Measurements from ENCODE around the gene CHKB.

Gene CHKB

DNA sequence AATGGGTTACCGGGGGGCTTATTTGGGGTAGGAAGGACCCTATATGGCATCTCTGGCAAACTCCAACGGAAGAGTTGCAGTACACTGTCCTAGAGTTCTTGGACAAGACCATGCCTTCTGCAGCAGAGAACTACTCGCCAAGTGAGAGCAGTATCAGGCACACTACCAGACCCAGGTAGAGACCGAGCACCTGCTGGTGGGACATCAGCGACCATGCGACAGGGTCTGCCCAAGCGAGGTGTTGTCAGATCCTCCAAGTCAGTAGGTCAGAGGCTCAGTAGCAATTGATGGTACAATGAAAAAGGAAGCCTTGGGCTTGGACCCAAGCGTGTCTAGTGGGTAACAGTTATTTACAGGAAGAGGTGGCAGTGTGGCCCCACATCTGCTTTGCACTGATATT, 3.1 kb upstream of the CHKB start:
- H3K4me3 ChIP-seq (ENCODE audit: low read length): no peak overlapping the region
- no peak for DNase-seq (ENCODE audit: low read depth)
- TF ChIP-seq, protein P1, sequence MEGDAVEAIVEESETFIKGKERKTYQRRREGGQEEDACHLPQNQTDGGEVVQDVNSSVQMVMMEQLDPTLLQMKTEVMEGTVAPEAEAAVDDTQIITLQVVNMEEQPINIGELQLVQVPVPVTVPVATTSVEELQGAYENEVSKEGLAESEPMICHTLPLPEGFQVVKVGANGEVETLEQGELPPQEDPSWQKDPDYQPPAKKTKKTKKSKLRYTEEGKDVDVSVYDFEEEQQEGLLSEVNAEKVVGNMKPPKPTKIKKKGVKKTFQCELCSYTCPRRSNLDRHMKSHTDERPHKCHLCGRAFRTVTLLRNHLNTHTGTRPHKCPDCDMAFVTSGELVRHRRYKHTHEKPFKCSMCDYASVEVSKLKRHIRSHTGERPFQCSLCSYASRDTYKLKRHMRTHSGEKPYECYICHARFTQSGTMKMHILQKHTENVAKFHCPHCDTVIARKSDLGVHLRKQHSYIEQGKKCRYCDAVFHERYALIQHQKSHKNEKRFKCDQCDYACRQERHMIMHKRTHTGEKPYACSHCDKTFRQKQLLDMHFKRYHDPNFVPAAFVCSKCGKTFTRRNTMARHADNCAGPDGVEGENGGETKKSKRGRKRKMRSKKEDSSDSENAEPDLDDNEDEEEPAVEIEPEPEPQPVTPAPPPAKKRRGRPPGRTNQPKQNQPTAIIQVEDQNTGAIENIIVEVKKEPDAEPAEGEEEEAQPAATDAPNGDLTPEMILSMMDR (conservative IDR thresholded peaks at IDR 0.05; ENCODE audit: low read length): no peak

DNA sequence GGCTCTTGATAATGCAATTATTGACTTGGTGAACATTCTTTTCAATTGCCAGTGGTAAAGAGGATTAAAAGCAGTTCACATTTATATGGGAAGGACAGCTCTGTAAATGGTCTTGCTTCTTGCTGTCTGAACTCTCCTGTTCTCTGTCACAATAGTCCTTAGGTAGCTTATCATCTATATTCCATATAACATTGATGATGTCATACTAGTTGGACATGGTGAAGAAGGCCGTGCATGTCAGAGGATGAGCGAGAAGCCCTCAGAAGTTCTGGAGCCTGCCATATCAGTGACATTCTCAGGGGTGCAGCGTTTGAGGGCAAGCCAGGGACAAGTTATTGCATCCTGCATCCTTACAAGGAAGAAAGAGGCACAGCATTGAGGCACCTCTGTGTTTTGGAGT, 2.6 kb upstream of the CHKB start:
- no peak overlapping the region for H3K4me3 ChIP-seq (ENCODE audit: low read length)
- DNase-seq (ENCODE audit: low read depth): no peak
- TF ChIP-seq, protein P1 (conservative IDR thresholded peaks at IDR 0.05; ENCODE audit: low read length): no peak

DNA sequence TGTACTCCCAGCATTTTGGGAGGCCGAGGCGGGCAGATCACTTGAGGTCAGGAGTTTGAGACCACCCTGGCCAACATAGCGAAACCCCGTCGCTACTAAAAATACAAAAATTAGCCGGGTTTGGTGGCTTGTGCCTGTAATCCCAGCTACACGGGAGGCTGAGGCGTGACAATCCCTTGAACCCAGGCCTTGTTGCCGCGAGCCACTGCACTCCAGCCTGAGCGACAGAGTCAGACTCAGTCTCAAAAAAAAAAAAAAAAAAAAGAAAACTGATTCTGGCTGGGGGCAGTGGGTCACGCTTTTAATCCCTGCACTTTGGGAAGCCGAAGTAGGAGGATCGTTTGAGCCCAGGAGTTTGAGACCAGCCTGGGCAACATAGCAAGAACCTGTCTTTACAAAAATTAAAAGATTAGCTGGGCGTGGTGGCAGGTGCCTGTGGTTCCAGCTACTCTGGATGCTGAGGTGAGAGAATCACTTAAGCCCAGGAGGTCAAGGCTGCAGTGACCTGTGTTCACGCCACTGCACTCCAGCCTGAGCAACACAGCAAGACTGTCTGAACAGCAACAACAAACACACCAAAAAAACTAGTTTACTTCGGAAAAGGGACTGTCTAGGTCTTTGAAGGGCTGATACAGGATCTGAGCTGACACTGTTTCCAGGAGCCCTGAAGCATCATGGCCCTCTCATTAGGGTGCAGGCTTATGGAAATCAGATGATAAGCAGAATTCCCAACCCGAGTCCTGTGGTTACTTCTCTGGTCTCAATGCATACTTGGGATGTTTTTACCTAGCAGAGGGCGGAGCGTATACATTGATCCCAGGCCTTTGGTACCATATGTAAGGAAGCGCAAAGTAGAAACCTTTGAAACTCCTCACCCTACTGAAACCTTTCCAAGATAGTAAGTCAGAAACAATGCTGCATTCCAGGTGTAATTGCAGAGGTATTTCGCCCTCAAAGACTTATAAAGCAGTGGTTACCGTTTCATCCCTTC, 1.8 kb upstream of the CHKB start:
- TF ChIP-seq, protein P1 (conservative IDR thresholded peaks at IDR 0.05; ENCODE audit: low read length): no peak
- no peak for DNase-seq (ENCODE audit: low read depth)
- H3K4me3 ChIP-seq (ENCODE audit: low read length): no peak overlapping the region; the same call in 1 of the 2 replicates

DNA sequence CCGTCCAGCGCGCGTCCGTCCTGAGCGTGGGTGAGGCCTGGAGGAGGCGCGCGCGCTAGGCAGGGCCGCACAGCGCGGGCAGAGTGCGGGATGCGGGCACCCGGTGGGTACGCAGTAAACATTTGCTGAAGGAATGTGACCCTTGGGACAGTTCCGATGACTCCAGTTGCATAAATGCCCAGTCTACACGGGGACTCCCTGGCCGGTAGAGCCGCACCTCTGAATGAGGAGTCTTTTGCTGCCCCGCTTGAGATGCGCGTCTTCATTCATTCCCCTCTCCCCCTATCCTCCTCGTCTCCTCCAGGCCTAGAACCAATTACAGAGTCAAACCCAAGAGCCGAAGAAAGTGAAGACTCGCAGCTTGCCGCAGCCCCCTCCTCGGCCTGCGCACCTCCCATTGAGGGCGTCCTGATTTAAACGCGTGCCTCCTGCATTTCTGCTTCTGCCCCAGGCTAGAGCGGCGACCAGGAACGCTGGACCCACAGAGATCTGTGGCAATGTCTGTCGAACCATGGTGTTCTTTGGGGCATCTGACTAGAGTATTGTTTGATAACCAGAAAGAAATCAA, 729 bp upstream of the CHKB start:
- TF ChIP-seq, protein P1 (conservative IDR thresholded peaks at IDR 0.05; ENCODE audit: low read length): no peak
- DNase-seq (ENCODE audit: low read depth): no peak

DNA sequence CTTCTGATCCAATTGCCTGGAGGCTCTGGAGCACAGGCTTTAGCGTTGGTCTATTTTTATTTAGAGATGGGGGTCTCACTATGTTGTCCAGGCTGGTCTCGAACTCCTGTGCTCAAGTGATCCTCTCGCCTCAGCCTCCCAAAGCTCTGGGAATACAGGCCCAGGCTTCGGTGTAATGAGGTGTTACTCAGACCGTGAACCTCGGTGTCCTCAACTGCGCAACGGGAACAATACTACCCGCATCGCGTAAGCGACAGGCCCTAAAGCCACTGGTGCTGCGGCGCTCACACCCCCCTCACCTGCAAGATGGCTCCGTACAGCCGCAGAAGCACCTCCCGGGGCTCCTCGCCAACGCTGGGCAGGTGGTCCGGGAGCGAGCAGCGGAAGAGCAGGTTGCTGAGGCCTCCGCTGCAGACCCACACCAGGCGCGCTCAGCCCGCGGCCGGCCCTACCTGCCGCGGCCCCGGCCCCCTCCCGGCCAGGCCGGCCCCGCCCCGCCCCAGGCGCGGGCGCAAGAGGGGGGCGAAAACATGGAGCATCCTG, 628 bp downstream of the CHKB start:
- TF ChIP-seq, protein P1 (conservative IDR thresholded peaks at IDR 0.05; ENCODE audit: low read length): no peak
- peak overlapping the region; percentile 85 for H3K4me3 ChIP-seq (ENCODE audit: low read length)
- DNase-seq (ENCODE audit: low read depth): peak; percentile 18

More for the DNA sequence above, 729 bp upstream of the CHKB start:
- H3K4me3 ChIP-seq (ENCODE audit: low read length): peak overlapping the region; percentile 79

DNA sequence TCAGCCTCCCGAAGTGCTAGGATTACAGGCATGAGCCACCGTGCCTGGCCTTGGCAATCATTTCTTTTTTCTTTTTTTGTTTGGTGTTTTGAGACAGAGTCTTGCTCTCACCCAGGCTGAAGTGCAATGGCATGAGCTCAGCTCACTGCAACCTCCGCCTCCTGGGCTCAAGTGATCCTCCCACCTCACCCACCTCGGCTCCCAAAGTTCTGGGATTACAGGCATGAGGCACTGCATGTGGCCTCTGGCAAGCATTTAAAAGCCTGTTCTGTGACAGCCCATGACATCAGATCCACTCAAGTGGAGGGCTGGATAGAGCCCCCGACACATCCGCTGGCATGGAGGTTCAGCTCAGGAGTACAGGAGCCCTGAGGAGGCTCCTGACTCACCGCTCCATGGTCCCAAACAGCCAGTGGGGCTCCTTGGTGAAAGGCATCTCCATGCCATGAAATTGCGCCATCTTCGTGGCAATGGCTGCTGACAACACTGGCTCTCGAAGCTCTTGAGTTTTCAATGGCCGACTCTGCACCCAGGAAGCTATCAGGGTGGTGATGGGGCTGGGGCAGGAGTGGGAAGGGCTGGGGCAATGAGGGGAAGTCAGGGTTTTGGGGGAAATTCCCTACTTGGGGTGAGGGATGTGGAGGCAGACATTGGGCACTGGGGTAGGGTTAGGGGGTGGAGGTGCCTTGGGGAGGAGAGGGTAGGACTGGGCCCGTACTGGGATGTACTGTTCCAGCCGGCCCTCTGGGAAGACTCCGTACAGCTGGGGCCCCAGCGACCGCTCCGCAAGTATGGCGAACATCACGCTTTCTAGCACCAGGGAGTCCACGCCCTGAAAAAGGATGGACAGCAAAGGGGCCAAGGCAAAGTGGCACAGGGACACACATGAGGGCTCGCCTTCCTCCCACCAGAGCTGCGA, 1.4 kb downstream of the CHKB start:
- peak overlapping the region; percentile 85 for H3K4me3 ChIP-seq (ENCODE audit: low read length)
- TF ChIP-seq, protein P1 (conservative IDR thresholded peaks at IDR 0.05; ENCODE audit: low read length): no peak
- DNase-seq (ENCODE audit: low read depth): no peak
